ENCODE results near the gene P2RX2.

Gene P2RX2

DNA sequence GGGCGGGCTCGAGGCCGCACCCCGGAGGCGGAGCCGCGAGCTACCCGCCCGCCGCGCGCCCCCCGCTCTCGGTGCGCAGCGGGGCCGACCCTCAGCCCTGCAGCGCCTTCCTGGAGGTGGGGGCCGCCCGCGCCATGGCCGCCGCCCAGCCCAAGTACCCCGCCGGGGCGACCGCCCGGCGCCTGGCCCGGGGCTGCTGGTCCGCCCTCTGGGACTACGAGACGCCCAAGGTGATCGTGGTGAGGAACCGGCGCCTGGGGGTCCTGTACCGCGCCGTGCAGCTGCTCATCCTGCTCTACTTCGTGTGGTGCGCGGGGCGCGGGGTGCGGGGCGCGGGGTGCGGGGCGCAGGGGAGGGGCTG is at the start of gene P2RX2:
Gene P2RX2, plus strand, starts transcription at position 94 of the 361 bp plus-strand sequence. Its CDS starts 41 bp downstream, at position 135.
- DNase-seq = no peak

DNA sequence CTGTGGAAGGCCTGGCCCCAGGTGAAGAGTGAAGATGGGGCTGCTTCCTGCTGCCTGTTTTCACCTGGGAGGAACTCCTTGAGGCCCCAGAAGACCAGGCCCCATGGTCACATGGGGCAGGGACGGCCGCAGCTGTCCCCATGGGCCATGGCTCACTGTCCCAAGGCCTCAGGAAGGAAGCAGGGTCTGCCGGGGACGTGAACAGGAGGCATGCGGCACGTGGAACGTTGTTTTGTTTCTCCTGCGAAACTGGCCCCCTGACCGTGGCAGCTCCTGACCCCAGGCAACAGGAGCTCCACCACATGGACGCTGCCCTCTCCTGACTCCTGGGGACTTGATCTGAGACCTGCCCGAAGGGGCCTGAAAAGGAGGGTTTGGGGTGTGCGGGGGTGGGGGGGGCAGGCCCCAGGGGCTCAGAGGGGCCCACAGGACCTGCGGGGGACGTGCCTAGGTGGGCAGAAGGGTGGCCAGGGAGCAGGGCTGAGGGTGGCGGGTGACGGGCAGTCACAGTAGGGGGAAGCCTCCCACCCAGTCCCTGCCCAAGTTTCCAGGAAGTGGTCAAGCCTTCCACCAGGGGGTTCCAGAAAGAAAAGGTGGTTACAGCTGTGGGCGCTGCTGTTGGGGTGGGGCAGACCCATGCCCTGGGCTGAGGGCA is 49.6 kb upstream of the P2RX2 start:
- no peak for DNase-seq

DNA sequence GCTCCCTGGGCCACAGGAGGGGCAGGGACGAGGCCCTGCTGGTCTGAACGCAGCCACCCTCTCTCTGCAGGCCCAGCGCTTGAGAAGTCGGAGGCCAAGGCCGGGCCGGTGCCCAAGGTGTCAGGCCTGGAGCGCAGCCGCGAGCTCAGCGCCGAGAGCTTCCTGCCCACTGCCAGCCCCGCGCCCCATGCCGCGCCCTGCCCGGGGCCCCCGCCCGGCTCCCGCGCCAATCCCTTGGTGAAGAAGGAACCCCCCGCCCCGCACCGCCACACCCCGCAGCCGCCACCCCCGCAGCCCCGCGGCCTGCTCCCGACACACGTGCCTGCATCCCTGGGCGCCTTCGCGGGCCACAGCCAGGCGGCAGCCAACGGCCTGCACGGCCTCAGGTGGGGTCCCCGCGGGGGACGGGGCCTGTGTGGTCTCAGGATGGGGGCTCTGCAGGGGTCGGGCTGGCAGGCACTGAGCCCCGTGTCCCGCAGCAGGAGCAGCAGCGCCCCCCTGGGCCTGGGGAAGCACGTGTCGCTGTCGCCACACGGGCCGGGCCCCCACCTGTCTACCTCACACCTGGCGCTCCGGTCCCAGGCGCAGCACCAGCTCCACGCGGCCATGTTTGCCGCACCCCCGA is 48.6 kb upstream of the P2RX2 start:
- no peak for DNase-seq

DNA sequence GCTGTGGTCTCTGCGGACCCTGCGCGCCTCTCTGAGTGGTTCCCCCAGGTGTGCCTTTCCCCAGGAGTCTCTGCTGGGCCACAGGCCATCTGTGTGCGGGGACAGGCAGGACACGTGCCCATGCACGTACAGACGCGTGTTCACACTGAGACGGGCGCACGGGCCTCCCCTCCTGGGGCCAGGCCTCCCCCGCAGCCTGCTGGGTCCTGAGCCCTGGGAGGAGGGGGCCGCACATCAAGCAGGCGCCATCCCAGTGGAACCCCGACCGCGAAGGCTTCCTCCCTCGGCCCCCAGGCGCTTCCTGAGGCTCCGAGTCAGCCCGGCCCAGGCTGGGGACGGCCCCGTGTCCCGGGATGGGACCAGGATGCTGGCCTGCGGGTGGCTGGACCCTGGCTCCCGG is 47.9 kb upstream of the P2RX2 start:
- DNase-seq = no peak

DNA sequence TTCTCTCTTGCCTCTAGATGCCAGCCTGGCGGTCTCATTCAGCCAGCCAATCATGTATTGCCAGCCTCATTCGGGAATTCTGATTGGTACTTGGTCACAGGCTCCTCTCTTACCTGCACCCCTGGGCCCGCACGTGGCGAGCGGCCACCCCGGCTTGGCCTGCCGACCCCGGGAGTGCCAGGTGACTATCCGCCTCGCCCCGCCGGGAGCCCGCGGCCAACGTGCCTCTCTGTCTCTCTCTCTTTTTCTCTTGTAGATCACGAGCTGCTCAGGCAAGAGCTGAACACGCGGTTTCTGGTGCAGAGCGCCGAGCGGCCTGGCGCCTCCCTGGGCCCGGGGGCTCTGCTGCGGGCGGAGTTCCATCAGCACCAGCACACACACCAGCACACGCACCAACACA is 47.5 kb upstream of the P2RX2 start:
- no peak for DNase-seq

DNA sequence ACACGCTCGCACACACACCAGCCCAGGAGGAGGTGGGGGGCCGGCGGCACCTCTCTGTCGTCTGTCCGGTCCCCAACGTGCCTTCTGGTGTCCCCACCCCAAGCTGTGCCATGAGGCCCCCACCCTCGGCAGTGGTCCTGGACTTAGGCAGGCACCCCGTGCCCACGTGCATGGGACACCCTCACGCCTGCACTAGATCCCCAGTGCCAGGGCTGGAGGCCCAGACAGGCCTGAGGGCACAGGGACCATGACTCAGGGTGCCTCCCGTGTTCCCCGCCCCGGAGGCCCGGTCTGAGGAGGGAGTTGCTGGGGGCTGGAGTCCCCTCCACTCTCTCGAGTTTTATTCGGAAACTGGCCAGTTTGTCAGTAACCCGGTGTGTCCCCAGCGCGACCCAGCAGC is 47.0 kb upstream of the P2RX2 start:
- DNase-seq = no peak

DNA sequence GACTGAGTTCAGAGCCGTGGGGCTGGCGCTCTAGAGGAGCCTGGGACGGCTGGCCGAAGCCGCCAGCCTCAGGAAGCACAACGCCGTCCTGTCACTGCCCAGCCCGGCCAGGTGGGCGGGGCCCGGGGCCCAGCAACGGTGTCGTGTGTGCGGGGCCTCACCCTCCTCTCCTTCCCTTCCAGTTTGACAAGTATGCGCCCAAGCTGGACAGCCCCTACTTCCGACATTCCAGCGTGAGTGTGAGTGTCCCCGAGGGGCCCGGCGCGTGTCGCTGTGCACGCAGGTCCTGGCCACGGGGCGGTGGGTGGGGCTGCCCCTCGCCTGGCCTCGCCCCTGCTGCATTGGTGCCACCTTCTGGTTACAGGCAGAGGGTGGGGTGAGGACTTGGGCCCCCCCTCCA is 46.5 kb upstream of the P2RX2 start:
- DNase-seq = no peak

DNA sequence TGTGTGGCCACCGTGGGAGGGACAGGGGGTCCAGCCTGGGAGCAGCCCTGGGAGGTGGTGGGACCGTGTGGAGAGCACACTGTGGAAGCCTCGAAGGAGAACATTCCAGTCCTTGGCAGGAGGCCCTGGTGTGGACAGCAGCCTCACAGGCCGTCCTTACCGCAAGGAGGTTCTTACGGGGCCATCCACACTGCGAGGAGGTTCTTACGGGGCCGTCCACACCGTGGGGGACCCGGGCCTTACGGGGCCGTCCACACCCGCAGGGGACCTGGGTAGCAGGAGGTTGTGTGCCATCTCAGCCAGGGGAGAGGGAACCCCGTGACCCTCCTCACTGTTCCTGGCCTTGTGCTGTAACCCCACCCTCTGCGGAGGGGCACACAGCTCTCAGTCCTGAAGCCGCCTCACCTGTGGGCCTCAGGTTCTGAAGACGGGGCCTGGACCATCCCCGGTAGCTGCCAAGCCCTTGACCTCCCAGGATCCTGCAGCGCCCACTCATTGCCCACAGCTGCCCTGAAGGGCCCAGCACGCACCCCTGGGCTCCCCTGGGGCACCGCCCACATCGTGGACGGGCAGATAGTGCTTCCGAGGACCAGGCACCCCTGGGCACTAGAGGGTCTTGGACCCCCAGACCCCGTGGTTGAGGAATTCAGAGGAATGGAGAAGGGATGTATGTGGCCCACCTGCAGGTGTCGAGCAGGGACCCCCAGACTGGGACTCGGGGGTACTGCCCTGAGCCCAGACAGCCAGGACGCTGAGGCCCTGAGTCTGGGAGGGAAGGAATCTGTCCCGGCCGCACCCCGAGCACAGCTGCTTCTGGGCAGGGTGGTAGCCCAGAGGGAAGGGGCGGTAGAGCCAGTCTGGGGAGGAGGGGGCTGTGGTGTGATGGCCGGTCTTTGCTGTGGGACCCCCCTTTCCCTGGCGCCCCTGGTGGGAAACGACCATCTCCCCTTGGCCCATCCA is 45.5 kb upstream of the P2RX2 start:
- DNase-seq = no peak

DNA sequence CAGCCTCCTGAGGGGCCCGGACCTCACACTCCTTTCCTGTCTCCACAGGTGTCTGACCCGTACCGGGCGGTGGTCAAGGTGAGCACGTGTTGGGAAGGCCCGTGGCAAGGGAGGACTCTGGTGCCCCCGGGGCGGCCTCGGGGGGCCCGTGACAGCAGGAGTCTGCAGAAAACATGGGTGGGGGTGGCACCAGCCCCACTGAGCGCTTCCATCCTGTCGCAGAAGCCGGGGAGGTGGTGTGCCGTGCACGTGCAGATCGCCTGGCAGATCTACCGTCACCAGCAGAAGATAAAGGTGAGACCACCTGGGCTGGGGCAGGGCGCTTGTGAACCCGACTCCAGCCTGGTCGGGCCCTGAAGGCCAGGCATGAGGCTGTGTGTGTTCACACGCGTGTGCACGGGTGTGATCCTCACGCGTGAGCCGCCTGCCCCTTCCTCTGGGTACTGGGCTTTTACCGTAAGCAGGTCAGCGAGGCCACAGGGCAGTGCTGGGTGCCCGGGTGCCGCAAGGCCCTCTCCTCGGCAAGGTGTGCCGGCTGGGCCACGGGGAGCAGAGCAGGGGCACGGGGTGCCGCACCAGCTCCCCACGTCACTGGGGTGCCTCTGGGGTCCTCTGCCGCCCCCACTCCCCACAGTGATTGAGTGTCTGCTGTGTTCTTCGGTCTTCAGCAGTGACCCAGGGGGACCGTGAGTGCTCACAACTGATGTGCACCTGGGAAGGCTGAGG is 44.1 kb upstream of the P2RX2 start:
- DNase-seq = no peak

DNA sequence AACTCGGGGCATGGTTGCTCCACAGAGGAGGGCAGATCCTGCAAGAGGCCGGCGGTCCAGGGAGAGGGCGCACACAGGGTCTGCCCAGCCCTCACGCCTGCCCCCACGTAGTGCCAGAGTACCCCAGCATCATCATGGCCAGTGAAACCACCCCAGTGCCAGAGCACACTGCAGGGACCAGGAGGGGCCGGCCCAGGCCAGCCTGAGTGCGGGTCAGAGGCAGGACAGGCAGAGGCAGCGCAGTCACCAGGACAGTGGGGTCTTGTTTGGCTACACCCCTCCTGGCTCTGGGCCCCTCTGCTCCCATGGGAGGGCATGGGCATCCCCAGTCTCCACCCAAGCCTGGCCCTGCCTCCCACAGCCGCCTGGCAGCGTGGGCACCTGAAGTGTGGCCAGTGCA is 42.9 kb upstream of the P2RX2 start:
- DNase-seq = no peak

DNA sequence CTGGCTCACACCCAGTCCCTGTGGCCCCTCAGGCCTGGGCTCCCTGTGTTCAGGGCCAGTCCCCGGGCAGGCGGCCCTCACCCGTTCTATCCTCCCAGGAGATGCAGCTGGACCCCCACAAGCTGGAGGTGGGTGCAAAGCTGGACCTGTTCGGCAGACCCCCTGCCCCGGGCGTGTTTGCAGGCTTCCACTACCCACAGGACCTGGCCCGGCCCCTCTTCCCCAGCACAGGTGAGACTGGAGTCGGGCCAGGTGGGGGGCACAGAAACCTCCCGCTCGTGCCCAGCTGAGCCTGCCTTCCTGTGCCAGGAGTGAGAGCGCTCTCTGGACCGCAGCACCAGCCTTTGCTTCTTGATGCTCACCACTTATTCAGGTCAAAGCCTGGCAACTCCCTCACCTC is 41.9 kb upstream of the P2RX2 start:
- DNase-seq = no peak

DNA sequence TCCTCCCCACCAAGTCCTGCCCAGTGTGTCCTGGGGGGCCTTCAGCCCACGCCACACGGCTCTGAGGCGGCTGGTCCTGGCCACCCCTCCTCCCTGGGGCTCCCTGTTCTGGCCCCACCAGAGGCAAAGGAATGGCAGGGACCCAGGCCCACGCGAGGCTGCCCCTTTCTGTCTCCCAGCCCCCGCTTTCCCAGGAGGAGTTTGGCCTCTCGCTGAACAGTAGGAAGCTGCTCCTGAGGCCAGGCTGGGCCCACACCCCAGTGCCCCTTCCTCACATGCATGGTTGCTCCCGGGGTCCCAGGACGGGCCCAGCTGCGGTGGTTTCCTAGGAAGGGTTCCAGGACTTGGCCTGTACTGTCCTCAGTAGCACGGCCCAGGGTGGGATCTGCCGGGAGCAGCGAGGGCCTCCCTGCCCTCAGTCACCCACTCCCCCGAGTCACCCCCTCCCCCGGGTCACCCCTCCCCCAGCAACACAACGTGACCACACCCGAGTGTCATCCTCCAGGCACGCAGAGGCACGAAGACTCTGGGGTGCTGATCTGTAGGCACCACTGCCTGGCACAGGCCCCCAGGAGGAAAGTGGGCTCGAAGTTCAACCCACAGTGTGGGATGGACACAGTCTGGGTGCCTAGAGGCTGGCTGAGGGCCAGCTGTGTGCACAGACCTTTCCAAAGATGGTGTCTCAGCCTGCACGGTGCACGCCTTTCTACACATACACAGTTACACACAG is 41.2 kb upstream of the P2RX2 start:
- DNase-seq = no peak

DNA sequence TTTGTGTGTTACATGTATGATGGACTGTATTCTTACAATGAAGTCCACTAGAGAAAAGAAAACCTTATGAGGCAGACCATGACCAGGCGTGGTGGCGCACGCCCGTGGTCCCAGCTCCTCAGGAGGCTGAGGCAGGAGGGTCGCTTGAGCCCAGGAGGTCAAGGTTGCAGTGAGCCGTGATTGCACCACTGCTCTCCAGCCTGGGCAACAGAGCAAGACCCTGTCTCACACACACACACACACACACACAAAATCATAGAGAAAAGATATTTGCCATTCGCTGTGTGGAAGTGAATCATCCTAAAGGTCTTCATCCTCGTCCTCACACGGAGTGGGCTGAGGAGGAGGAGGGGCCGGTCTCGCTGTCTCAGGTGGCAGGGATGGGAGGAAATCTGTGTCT is 40.5 kb upstream of the P2RX2 start:
- DNase-seq = no peak

DNA sequence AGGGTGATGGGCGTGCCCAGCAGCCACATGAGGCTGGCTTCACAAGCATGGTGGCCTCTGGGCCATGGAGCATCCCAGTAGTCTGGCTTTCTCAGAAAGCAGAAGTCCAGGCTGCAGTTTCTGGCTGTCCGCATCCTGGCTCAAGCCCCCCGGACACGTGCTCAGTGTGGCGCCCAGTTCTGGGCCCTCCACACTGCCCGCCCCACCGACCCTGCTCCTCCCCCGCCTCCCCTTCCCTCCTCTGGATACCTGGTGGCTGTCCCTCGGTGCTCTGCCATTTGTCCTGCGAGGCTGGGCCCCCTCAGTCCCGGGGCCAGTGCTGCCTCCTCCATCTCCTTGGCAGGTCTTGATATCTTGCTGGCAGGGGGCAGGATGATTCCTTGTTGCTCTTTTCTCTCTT is 39.8 kb upstream of the P2RX2 start:
- DNase-seq = no peak

DNA sequence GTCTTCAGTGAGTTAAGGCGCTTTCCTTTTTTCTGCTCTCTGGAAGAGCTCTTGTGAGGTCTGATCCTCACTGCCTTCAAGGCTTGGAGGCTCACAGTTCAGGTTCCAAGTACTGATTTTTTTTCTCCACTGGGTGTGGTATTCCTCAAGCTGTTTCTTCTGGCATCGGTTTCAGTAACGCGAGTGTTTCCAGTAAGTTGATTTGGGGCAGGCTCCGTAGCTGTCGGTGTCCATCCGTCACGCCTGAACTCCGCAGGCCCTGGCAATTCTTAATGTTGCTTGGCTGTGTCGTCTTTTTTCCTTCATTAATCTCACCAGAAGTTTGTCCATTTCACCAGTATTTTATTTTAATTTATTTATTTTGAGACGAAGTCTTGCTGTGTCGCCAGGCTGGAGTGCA is 38.8 kb upstream of the P2RX2 start:
- DNase-seq = no peak

DNA sequence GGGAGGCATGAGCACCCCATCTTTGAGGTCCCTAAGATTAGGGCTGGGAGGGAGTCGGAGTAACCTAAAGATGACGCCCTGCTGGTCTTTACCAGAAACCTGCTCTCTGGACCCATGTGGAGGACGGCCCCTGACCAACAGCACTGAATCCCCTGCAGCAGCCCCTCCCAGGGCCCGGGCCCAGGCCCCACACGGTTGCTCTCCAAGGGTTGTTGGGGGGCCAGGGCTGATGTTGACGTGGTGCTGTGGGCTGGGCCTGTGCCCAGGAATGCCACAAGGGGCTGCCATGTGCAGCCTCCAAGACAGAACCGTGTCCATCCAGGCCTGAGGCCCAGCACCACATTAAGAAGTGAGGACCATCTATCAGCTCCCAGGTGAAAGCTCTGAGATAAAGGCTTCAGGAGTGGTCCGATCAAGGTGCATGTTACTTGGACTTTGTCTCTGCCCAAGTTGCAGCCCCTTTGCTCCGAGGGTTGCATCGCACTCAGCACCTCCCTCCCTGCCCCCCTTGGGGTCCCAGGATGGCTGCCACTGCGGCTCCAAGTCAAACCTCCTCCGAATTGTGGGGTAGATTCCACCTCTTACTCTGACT is 37.8 kb upstream of the P2RX2 start:
- DNase-seq = no peak

DNA sequence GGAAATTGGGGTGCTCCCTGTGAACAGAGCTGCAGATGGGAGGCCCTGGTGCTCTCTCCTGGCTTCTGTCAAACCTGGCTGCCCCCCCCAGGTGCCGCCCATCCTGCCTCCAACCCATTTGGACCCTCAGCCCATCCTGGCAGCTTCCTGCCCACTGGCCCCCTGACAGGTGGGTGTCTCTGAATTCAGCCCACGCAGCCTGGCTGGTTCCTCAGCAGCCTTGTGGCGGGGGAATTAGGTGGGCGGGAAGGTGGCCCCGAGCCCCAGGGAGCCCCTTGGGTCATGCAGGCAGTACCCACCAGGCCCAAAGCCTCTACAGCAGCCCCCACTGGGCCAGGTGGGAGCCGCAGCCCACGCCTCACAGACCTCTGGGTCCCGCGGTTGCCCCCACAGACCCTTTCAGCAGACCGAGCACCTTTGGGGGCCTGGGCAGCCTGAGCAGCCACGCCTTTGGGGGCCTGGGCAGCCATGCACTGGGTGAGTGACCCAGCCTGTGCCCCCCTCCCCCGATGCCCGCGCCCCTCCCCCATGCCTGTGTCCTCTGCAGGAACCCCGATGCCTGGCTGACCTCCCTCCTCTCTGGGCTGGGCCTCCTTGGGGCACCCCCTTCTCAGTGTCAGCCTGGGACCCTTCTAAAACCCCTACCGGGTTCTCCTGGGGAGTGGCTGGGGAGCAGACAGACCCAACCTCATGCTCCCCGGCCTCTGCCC is 37.1 kb upstream of the P2RX2 start:
- DNase-seq = no peak

DNA sequence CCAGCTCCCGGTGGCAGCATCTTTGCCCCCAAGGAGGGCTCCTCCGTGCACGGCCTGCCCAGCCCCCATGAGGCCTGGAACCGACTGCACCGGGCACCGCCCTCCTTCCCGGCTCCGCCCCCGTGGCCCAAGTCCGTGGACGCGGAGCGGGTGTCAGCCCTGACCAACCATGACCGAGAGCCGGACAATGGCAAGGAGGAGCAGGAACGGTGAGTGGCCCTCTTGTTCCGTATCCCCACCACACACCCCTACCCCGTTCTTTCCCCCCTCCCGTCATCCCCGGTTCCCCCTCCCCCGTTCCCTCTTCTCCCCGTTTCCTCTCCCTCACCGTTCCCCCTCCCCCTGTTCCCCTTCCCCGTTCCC is 36.5 kb upstream of the P2RX2 start:
- DNase-seq = no peak

DNA sequence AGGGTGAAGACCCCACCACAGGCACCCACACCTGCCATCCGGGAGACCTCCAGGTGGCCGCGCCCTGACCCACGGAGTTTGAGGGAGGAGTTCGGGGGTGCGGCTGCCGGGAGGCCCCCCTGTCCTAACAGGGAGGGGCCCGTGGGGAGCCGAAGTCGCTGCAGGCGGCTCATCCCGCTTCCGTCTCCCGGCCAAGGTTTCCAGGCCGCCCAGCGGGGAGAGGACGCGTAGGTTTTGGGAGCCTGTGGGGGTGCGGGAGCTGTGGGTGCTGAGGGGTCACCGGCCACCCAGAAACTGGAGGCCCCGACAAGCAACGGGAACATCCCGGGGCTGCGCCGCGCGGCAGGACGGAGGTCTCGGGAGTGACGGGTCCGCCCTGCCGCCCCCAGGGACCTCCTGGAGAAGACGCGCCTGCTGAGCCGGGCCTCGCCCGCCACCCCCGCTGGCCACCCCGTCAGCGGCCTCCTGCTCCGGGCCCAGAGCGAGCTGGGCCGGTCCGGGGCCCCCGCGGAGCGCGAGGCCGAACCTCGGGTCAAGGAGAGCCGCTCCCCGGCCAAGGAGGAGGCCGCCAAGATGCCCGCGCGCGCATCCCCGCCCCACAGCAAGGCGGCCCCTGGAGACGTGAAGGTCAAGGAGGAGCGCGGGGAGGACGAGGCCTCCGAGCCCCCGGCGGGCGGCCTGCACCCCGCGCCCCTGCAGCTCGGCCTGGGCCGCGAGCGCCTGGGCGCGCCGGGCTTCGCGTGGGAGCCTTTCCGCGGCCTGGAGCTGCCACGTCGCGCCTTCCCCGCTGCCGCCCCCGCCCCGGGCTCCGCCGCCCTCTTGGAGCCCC is 35.8 kb upstream of the P2RX2 start:
- no peak for DNase-seq

DNA sequence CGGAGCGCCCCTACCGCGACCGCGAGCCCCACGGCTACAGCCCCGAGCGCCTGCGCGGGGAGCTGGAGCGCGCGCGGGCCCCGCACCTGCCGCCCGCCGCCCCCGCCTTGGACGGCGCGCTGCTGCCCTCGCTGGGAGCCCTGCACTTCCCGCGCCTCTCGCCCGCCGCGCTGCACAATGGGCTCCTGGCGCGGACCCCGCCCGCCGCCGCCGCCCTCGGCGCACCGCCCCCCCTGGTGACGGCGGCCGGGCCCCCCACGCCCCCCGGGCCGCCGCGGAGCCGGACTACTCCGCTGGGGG is 35.2 kb upstream of the P2RX2 start:
- DNase-seq = no peak

DNA sequence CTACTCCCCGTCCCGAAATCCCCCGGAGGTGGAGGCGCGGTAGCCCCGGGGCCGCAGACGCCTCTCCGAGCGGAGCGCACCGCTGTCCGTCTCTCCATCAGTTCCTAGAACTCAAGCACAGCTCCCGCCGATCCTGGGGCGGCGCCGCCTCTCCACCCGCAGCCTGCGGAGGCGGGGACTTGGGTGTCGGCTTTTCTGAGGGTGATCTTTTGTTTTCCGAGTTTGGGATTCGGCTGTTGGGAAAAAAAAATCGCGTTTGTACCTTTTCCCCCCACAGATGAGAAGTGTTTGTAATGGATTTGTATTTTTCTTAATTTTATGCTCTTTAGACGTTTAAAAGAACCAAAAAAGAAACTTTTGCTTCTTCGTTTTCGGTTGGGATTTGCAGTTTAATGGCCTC is 34.8 kb upstream of the P2RX2 start:
- no peak for DNase-seq
